Transverse colon (tissue), 4 donors: ENCODE measurements around the gene MBOAT7. TPM values are rescaled to one million over a fixed set of nuclear protein-coding genes. Genes with fewer than 3 reads are reported as not detected.

Experiments used
- DNase-seq: peaks from one replicate; pipeline ENCODE4 v3.0.0-alpha.2; 2019
- H3K27ac ChIP-seq, 4 donors: fragments of 200-600 bp; sonication (generic); 2 replicates each; pipeline ENCODE4 v1.5.1; 2016 to 2018; ENCODE audit warnings: inconsistent platforms in 4 of 4
- H3K27me3 ChIP-seq: fragments of 200-600 bp; sonication (generic); 2 replicates; pipeline ENCODE4 v1.5.1; 2017; ENCODE audit warnings: inconsistent platforms
- H3K36me3 ChIP-seq, 4 donors: fragments of 200-600 bp; sonication (generic); 2 replicates each; pipeline ENCODE4 v1.5.1; 2017 to 2019; ENCODE audit warnings: inconsistent platforms in 4 of 4
- H3K4me1 ChIP-seq, 4 donors: fragments of 200-600 bp; sonication (generic); 2 replicates each; pipeline ENCODE4 v1.5.1; 2017 to 2020; ENCODE audit warnings: inconsistent platforms in 4 of 4
- H3K4me3 ChIP-seq, 4 donors: fragments of 200-600 bp; sonication (generic); 1 replicate in 1 of 4; 2 replicates in 3 of 4; pipeline versions ENCODE4 v1.5.1 to v1.6.1; 2017 to 2019; ENCODE audit warnings: inconsistent platforms in 4 of 4
- H3K9me3 ChIP-seq, 2 donors: fragments of 200-600 bp; sonication (generic); 2 replicates each; pipeline ENCODE4 v1.5.1; 2017 to 2019; ENCODE audit warnings: inconsistent platforms in 2 of 2
- EP300 ChIP-seq: sonication (generic); formaldehyde crosslinking; IDR thresholded peaks from one replicate; pipeline ENCODE4 v1.6.1; 2017; ENCODE audit warnings: antibody characterized with exemption, low read depth
- POLR2A ChIP-seq: fragments of 450-650 bp; IDR thresholded peaks from one replicate; pipeline ENCODE4 v1.6.1; 2016; ENCODE audit warnings: antibody characterized with exemption, mild to moderate bottlenecking, moderate library complexity
- POLR2AphosphoS5 ChIP-seq, 3 donors: sonication (generic); formaldehyde crosslinking; IDR thresholded peaks; one replicate each; pipeline ENCODE4 v1.6.1; 2016; ENCODE audit warnings: antibody characterized with exemption in 3 of 3
- WGBS, 2 donors: methylation state at CpG; one replicate each; pipeline ENCODE4 v1.1.5; 2018; ENCODE audit warnings: low coverage in 1 of 2; 5-methylcytosine and 5-hydroxymethylcytosine counted together
- in situ Hi-C, 4 donors: fragments of 200-750 bp; cut with MboI; loops; one replicate each; pipeline versions ENCODE4 v1.15.0 to v1.15.1; 2017; ENCODE audit warnings: low sequenced_read_pairs in 3 of 4, low pct_ligation_motif_present in 1 of 4, low pct_unique_long_range_greater_than_20kb in 1 of 4
- intact Hi-C: fragments of 100-400 bp; cut with DNase I; formaldehyde crosslinking; loops from one replicate; pipeline ENCODE4 v1.15.1; 2023; ENCODE audit warnings: low total_unique reads
- total RNA-seq, 4 donors: library from RNA; depleted of rRNA; stranded (reverse); fragments of >200 nt; gene quantifications; one replicate each; pipeline ENCODE4 v1.1.0, GENCODE V29; 2016
- TF ChIP-seq, protein P1 (sequence below), 5 experiments: fragments of 200-600 bp in 3 of 5; fragments of 450-650 bp in 2 of 5; sonication (generic) in 3 of 5; IDR thresholded peaks; 1 replicate in 2 of 5; 2 replicates in 3 of 5; pipeline ENCODE4 v1.5.1; 2016 to 2017; ENCODE audit warnings: antibody characterized with exemption in 5 of 5, inconsistent platforms in 3 of 5, mild to moderate bottlenecking in 2 of 5, moderate library complexity in 1 of 5

MBOAT7 gene
- total RNA-seq, 4 donors from 2014 or later = 180 to 249 (median 218) TPM

GRCh38 chr19:54128796-54129616 is 60.4 kb downstream of the MBOAT7 start:
- Histone ChIP-seq H3K36me3 (peaks cover 0 to 53% (median 11%) of the 10 kb centered on the region in 4 donors), H3K27me3 (no peaks in the 10 kb centered on the region), H3K9me3 (no peaks in the 10 kb centered on the region), H3K27ac (no peak overlapping the region), H3K4me3 (no peak overlapping the region), H3K4me1 (no peaks in the 10 kb centered on the region)
- WGBS, 2 donors = 96% methylated on average over 41 of the region's 41 CpGs; no CpG with 5 or more reads in 1 of the 2 donors
- no peak for DNase-seq
- in situ Hi-C loops (no loop called here), intact Hi-C loops (no loop called here)
- no peak for TF ChIP-seq POLR2AphosphoS5 (IDR thresholded peaks at IDR 0.05)
- TF ChIP-seq, protein P1, sequence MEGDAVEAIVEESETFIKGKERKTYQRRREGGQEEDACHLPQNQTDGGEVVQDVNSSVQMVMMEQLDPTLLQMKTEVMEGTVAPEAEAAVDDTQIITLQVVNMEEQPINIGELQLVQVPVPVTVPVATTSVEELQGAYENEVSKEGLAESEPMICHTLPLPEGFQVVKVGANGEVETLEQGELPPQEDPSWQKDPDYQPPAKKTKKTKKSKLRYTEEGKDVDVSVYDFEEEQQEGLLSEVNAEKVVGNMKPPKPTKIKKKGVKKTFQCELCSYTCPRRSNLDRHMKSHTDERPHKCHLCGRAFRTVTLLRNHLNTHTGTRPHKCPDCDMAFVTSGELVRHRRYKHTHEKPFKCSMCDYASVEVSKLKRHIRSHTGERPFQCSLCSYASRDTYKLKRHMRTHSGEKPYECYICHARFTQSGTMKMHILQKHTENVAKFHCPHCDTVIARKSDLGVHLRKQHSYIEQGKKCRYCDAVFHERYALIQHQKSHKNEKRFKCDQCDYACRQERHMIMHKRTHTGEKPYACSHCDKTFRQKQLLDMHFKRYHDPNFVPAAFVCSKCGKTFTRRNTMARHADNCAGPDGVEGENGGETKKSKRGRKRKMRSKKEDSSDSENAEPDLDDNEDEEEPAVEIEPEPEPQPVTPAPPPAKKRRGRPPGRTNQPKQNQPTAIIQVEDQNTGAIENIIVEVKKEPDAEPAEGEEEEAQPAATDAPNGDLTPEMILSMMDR (IDR thresholded peaks at IDR 0.05) = no peak
- no peak for TF ChIP-seq EP300
- no peak for TF ChIP-seq POLR2A

GRCh38 chr19:54128441-54128725 is 61.0 kb downstream of the MBOAT7 start:
- no peak overlapping the region for H3K27ac ChIP-seq
- no peaks in the 10 kb centered on the region for H3K4me1 ChIP-seq
- intact Hi-C loops = no loop called here
- no peak overlapping the region for H3K4me3 ChIP-seq
- TF ChIP-seq, protein P1 (IDR thresholded peaks at IDR 0.05) = no peak
- TF ChIP-seq POLR2A = no peak
- TF ChIP-seq EP300 = no peak
- no peak for TF ChIP-seq POLR2AphosphoS5 (IDR thresholded peaks at IDR 0.05)
- 88% methylated on average over 20 of the region's 20 CpGs; no CpG with 5 or more reads in 1 of the 2 donors for WGBS, 2 donors
- H3K27me3 ChIP-seq = no peaks in the 10 kb centered on the region
- peaks cover 0 to 59% (median 13%) of the 10 kb centered on the region in 4 donors for H3K36me3 ChIP-seq
- no peak for DNase-seq
- in situ Hi-C loops = no loop called here
- H3K9me3 ChIP-seq = no peaks in the 10 kb centered on the region

DNA sequence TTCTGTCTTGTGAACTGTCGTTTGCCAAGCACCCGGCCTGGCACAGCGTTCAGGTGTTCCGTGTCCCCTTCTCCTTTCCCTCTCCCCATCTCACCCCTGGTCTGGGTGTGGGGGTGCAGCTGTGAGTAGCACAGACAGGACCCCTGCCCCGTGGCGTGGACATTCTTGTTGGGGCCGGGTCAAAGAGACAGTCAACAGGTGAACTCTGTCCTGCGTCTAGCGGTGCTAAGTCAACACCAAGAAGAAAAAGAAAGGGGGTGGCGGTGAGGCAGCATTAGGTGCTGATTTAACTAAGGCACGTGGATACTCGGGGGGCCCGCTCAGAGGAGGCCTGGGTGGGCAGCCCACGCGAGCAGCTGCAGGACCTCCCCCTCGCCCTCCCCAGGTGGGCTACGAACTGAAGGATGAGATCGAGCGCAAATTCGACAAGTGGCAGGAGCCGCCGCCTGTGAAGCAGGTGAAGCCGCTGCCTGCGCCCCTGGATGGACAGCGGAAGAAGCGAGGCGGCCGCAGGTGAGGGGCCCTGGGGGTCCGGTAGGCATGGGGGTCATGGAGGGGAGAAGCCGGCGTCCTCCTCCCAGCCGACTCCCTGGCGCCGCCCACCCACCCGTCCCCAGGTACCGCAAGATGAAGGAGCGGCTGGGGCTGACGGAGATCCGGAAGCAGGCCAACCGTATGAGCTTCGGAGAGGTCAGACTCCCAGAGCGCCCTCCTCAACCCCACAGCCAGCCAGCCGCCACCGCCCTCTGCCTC is 61.5 kb downstream of the MBOAT7 start:
- no peak overlapping the region for H3K4me3 ChIP-seq
- no peak for DNase-seq
- TF ChIP-seq EP300 (no peak), POLR2A (no peak), POLR2AphosphoS5 (IDR thresholded peaks at IDR 0.05) (no peak)
- TF ChIP-seq, protein P1 (IDR thresholded peaks at IDR 0.05) = no peak
- WGBS, 2 donors = 91 to 96% methylated on average over 18 to 41 of the region's 44 CpGs
- H3K27me3 ChIP-seq = no peaks in the 10 kb centered on the region
- H3K9me3 ChIP-seq = no peaks in the 10 kb centered on the region
- no peak overlapping the region for H3K27ac ChIP-seq
- in situ Hi-C loops (no loop called here), intact Hi-C loops (no loop called here)
- no peaks in the 10 kb centered on the region for H3K4me1 ChIP-seq
- peaks cover 0 to 64% (median 13%) of the 10 kb centered on the region in 4 donors for H3K36me3 ChIP-seq

DNA sequence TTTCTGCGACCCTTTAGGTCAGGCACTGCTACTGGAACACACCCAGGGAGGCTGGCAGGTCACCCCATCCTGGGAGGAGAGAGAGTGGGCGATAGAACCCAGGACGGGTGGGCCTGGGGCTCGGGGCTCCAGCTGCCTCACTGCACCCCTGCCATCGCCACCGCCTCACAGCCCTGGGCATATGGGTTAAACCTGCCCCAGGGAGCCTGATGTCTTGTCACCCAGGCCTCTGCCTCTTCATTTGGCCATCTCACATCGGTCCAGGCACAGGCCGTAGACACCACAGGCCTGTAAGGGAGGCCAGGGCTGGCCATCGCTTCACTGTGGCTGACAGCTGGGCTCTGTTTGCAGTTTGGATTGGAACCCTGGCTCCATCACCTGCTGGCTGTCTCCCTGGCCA is 63.7 kb downstream of the MBOAT7 start:
- WGBS, 2 donors = 87% methylated on average over 9 of the region's 9 CpGs; no CpG with 5 or more reads in 1 of the 2 donors
- intact Hi-C loops (no loop called here), in situ Hi-C loops (no loop called here)
- Histone ChIP-seq H3K9me3 (no peaks in the 10 kb centered on the region), H3K4me3 (no peak overlapping the region), H3K27ac (no peak overlapping the region), H3K4me1 (no peaks in the 10 kb centered on the region), H3K27me3 (no peaks in the 10 kb centered on the region), H3K36me3 (peaks cover 0 to 75% (median 16%) of the 10 kb centered on the region in 4 donors)
- DNase-seq = no peak
- no peak for TF ChIP-seq EP300
- TF ChIP-seq, protein P1 (IDR thresholded peaks at IDR 0.05) = no peak
- no peak for TF ChIP-seq POLR2AphosphoS5 (IDR thresholded peaks at IDR 0.05)
- no peak for TF ChIP-seq POLR2A
